Stromal cell of bone marrow (primary cell): Measurements from ENCODE around the gene CHTF18.

Source experiments
- DNase-seq: peaks from one replicate; pipeline ENCODE4 v3.0.0-alpha.2; 2012; ENCODE audit warnings: low read depth

Gene CHTF18

GRCh38 chr16:760545-761343, 27.7 kb upstream of the CHTF18 start, which contains the start of gene MSLN:
MSLN (plus strand) TSS chr16:760734; CDS start chr16:762681, 1,947 bp downstream.
- no peak for DNase-seq

GRCh38 chr16:761625-762513, 26.6 kb upstream of the CHTF18 start:
- DNase-seq: no peak

- no peak for DNase-seq
These were observed 25.7 kb upstream of the CHTF18 start for GRCh38 chr16:762595-763268.

- DNase-seq: no peak
These were observed 24.8 kb upstream of the CHTF18 start for GRCh38 chr16:763369-764183.

GRCh38 chr16:764184-764750, 24.2 kb upstream of the CHTF18 start:
- no peak for DNase-seq

- DNase-seq: no peak
These were observed 23.5 kb upstream of the CHTF18 start for GRCh38 chr16:764848-765487.

- DNase-seq: no peak
These were observed 22.9 kb upstream of the CHTF18 start for GRCh38 chr16:765488-765865.

GRCh38 chr16:766008-766819, 22.2 kb upstream of the CHTF18 start:
- DNase-seq: no peak

- DNase-seq: no peak
These were observed 21.4 kb upstream of the CHTF18 start for GRCh38 chr16:766820-767640.

- DNase-seq: no peak
These were observed 20.6 kb upstream of the CHTF18 start for GRCh38 chr16:767743-768235.

- DNase-seq: no peak
These were observed 20.0 kb upstream of the CHTF18 start for GRCh38 chr16:768428-768827.

GRCh38 chr16:769184-769784, 19.1 kb upstream of the CHTF18 start:
- no peak for DNase-seq

GRCh38 chr16:769934-770333, 18.5 kb upstream of the CHTF18 start:
- no peak for DNase-seq

- no peak for DNase-seq
These were observed 18.0 kb upstream of the CHTF18 start for GRCh38 chr16:770411-770810.

- no peak for DNase-seq
These were observed 15.5 kb upstream of the CHTF18 start for GRCh38 chr16:772959-773358.

- DNase-seq: no peak
These were observed 14.1 kb upstream of the CHTF18 start for GRCh38 chr16:774086-775001.

- DNase-seq: no peak
These were observed 13.1 kb upstream of the CHTF18 start for GRCh38 chr16:775236-775796.
